Lower leg skin (tissue), 4 donors: Measurements from ENCODE around the gene IFNE. TPM values are rescaled to one million over a fixed set of nuclear protein-coding genes. Genes with fewer than 3 reads are reported as not detected.

Experiments
- DNase-seq, 2 donors: peaks; one replicate each; pipeline ENCODE4 v3.0.0-alpha.2; 2019; ENCODE audit warnings: low spot score in 2 of 2
- H3K4me3 ChIP-seq: fragments of 200-600 bp; sonication (generic); 2 replicates; pipeline ENCODE4 v1.5.1; 2017; ENCODE audit warnings: mild to moderate bottlenecking, low read depth; ENCODE audit not compliant: poor library complexity, severe bottlenecking
- CTCF ChIP-seq, 3 donors: fragments of 450-650 bp; IDR thresholded peaks; one replicate each; pipeline ENCODE4 v1.5.1; 2016; ENCODE audit warnings: antibody characterized with exemption in 3 of 3, mild to moderate bottlenecking in 3 of 3, moderate library complexity in 2 of 3
- POLR2A ChIP-seq, 2 donors: fragments of 450-650 bp; IDR thresholded peaks; one replicate each; pipeline ENCODE4 v1.6.1; 2016 to 2017; ENCODE audit warnings: antibody characterized with exemption in 2 of 2, mild to moderate bottlenecking in 1 of 2, moderate library complexity in 1 of 2
- WGBS, 2 donors: methylation state at CpG; one replicate each; pipeline ENCODE4 v1.1.5; 2018; 5-methylcytosine and 5-hydroxymethylcytosine counted together
- intact Hi-C: fragments of 100-400 bp; cut with DNase I; formaldehyde crosslinking; loops from one replicate; pipeline ENCODE4 v1.15.0; 2023; ENCODE audit warnings: low total_unique reads
- total RNA-seq, 4 donors: library from RNA; depleted of rRNA; stranded (reverse); fragments of >200 nt; gene quantifications; one replicate each; pipeline ENCODE4 v1.1.0, GENCODE V29; 2016

The IFNE gene
- total RNA-seq, 4 donors from 2014 or later, result not detected

- no peak overlapping the region for H3K4me3 ChIP-seq
- WGBS, 2 donors, result 81 to 84% methylated on average over 3 of the region's 3 CpGs
- intact Hi-C loops, result no loop called here
- no peak for DNase-seq
- TF ChIP-seq CTCF (IDR thresholded peaks at IDR 0.05) (no peak), POLR2A (IDR thresholded peaks at IDR 0.05) (no peak)
These were observed 34.7 kb upstream of the IFNE start for GRCh38 chr9:21516796-21517195.

GRCh38 chr9:21513431-21513830 lies 31.3 kb upstream of the IFNE start:
- H3K4me3 ChIP-seq, result no peak overlapping the region
- TF ChIP-seq POLR2A (IDR thresholded peaks at IDR 0.05) (no peak), CTCF (IDR thresholded peaks at IDR 0.05) (no peak)
- DNase-seq, result no peak
- intact Hi-C loops, result no loop called here
- WGBS, 2 donors, result 78 to 93% methylated on average over 1 of the region's 1 CpG

- TF ChIP-seq POLR2A (IDR thresholded peaks at IDR 0.05) (no peak), CTCF (IDR thresholded peaks at IDR 0.05) (no peak)
- DNase-seq, result no peak
- 53 to 59% methylated on average over 1 of the region's 1 CpG for WGBS, 2 donors
- no peak overlapping the region for H3K4me3 ChIP-seq
- intact Hi-C loops, result no loop called here
These were observed 28.7 kb upstream of the IFNE start for GRCh38 chr9:21510806-21511205.

GRCh38 chr9:21507483-21507790 lies 25.3 kb upstream of the IFNE start:
- TF ChIP-seq POLR2A (IDR thresholded peaks at IDR 0.05), result no peak
- no peak for TF ChIP-seq CTCF (IDR thresholded peaks at IDR 0.05)
- intact Hi-C loops, result no loop called here
- WGBS, 2 donors, result 71 to 72% methylated on average over 3 of the region's 3 CpGs

GRCh38 chr9:21506626-21507482 lies 24.7 kb upstream of the IFNE start:
- DNase-seq, result no peak
- no peak overlapping the region for H3K4me3 ChIP-seq
- WGBS, 2 donors, result 44 to 46% methylated on average over 4 of the region's 4 CpGs
- intact Hi-C loops, result no loop called here
- no peak for TF ChIP-seq POLR2A (IDR thresholded peaks at IDR 0.05)
- no peak for TF ChIP-seq CTCF (IDR thresholded peaks at IDR 0.05)

More at GRCh38 chr9:21507483-21507790, 25.3 kb upstream of the IFNE start:
- no peak for DNase-seq
- H3K4me3 ChIP-seq, result no peak overlapping the region
